CD4-positive, alpha-beta T cell treated with Interleukin-10 for 1 hour (primary cell): Measurements from ENCODE around the gene RFXAP.
"Not testable (repeated sequence)": the region's sequence is repeated elsewhere in the genome, so short reads cannot be mapped to it uniquely, and the experiment has no call there.

Experiments
- DNase-seq: peaks from one replicate; pipeline ENCODE4 v3.0.0-alpha.2; 2020

RFXAP gene, protein sequence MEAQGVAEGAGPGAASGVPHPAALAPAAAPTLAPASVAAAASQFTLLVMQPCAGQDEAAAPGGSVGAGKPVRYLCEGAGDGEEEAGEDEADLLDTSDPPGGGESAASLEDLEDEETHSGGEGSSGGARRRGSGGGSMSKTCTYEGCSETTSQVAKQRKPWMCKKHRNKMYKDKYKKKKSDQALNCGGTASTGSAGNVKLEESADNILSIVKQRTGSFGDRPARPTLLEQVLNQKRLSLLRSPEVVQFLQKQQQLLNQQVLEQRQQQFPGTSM

DNA sequence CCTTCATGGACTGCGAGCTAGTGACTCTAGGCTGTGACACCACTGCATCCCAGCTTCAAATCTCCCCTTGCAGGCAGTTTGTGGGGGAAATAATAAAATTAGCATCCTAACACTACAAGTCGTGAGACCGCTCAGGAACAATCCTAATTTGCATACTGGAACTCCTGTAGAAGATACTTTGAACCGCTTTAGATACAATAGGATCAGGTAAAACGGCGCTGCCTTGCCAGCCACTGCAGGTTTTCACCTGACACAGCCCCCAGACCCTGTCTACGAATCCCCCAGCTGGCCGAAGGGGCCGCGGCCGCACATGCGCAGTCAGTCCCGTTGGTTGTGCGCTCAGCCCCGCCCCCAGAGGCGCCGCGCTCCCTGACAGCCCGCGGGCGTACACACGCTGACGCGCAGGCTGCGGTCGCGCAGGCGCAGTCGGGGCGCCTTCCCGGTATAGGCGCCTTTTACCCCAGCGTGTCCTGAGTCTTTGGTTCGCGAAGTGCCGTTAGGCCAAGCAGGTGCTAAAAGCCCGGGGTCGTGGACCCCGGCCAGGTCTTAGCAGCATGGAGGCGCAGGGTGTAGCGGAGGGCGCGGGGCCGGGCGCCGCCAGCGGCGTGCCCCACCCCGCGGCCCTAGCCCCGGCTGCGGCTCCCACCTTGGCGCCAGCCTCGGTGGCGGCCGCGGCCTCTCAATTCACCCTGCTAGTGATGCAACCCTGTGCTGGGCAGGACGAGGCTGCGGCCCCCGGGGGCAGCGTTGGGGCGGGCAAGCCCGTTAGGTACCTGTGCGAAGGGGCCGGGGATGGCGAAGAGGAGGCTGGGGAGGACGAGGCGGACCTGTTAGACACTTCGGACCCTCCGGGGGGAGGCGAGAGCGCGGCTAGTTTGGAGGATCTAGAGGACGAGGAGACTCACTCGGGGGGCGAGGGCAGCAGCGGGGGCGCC lies at the start of gene RFXAP:
Gene RFXAP, plus strand, starts transcription at position 419 of the 935 bp plus-strand sequence. Its CDS starts 136 bp downstream, at position 555.
- peak; percentile 91 for DNase-seq

DNA sequence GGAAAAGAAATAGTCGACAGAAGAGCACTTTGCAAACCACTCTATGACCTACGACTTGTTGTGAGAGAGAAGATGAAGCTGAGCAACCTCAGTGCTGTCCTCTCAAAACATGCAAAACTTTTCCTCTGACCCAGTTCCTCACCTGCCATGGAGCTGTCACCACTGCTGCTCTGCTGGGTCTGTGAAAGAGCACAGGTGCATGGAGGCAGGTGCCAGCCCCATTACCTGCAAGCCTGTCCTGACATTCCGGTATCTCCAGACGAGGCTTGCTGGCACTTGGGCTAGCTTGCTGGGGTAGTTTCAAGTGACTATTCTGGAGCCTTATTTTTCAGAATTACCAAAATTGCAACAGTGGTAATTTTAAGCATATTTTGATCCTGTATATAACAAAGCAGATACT lies 49.5 kb upstream of the RFXAP start:
- DNase-seq: no peak

DNA sequence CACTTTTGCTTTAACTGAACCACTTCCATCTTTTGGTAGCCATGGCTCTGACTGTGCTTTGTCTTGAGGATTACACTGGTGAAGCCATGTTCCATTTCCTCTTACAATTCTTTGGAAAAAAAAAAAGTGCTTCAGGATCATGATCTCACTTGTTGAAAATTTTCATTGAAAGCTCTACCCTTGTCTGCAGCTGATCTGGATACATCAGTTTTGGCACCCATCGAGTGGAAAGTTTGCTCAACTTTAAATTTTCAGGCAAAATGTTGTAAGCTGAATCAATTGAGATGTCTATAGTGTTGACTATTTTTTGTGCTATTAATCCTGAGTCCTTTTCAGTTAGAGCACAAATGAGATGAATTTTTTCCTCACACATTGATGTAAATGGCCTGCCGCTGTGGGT lies 48.3 kb upstream of the RFXAP start:
- DNase-seq: no peak

DNA sequence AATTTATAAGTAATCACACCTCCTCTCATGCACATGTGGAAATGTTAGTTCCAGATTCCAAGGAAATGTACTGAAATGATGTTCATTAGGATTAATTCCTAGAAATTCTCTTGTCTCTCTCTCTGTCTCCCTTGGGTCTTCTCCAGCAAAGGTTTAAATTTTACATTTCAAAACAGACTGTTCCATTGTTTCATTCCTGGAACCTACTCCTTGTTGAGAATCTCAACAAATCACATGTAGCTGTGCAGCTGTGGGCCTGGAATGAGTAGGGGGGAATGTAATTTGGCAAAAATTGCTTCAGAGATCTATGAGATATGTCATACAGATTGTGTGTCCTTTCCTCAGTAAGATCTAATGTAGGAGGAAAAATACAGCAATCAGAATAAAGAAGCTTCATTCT lies 46.2 kb upstream of the RFXAP start:
- DNase-seq: no peak

DNA sequence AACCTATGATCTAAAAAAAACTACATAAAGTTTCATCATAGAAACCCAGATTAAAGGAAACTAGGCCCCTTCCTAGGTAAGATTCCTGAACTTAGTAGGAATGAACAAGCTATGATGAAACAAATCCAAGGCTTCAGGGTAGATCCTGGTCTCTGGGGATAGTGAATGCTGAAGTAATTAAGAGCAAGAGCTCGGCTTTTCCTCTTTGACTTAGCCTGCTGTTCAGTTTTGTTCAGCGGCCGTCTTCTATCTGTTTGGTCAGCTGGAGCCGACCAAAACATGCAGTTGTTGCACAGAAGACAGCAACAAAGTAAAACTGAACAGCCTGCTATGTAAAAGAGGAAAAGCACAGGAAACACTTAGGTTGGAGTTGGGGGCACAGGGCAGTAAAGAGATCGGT lies 44.1 kb upstream of the RFXAP start:
- no peak for DNase-seq

DNA sequence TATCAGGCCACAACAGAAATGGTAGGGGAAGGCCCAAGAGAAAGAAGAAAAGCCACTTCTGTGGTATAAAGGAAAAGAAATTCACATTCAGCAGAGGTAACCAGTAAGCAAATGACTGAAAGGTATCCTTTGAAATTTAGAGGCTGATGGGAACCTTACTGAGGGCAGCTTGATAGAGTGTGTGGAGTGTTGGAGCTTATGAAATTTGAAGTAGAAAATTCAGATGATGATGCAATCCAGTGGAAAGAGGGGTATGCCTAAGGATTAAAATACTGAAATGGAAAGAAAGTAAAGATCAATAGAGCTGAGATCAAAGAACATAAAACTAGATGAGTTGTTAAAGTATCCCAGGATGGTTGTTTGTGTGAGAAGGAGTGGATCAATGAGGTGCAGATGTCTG lies 42.8 kb upstream of the RFXAP start:
- no peak for DNase-seq

DNA sequence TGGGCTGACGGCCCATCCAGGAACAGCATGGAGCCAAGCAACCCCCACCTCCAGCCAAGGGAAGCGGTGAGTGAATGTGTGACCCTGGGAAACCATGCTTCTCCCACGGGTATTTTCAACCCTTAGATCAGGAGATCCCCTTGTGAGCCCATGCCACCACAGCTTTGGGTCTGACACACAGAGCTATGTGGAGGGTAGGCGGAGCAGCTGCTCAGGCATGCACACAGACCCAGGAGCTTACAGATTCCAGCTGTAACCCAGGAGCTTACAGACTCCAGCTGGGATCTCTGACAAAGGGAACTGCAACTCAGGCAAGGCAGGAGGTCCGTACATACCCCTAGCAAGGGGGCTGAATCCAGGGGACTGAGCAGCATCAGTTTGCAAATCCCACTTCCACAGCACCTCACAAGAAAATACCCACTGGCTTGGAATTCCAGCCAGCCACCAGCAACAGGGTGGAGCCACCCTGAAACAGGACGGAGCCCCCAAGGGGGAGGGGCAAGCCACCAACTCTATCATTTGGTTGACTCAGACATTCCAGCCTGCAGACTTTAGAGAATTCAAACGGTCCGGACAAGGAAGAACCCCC lies 40.8 kb upstream of the RFXAP start:
- no peak for DNase-seq

DNA sequence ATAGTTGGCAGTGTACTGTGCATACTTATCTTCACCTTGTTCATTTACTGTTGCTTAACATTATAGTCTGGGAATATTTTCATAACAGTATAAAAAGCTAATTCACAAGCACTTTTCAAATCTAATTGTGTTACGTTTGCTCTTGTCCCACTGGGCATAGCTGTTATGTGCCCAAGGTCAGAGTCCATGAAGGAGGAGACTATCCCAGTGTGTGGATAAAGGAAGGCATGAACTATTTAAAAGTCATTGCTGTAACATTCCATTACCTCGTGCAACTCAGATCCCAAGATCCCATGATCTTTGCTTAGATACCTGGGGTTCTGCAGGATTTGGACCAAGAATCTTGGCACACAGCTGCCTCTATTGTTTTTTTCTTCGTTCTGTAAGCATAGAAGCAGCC lies 35.1 kb upstream of the RFXAP start:
- no peak for DNase-seq

DNA sequence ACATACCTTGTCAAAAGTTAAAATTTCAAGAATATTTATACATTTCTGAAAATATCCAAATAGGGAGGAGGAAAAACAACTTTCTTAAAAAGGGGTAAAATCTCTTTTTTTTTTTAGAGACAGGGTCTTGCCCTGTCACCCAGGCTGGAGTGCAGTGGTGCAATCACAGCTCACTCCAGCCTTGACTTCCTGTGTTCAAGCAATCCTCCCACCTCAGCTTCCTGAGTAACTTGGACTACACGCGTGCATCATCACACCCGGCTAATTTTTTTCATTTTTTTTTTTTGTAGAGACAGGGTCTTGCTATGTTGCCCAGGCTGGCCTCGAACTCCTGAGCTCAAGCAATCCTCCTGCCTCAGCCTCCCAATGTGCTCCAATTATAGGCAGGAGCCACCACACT lies 32.8 kb upstream of the RFXAP start:
- DNase-seq: not testable (repeated sequence)

DNA sequence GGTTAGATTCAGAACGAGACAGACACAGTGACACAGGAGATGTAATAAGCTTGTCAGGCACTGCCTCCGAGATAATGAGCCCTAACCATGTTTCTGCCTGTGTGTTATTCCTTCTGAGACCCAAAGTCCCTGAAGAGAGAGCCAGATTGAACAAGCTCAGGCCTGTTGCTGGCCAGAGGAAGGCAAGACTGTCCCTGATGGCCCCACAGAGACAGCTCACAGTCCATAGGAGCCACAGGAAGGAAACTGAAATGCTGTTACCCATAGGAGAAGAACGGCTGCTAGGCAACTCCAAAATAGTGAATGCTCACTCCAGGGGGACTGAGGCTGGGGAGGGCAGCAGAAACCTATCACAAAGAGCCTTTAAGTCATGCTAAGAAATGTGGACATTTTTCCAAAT lies 31.8 kb upstream of the RFXAP start:
- no peak for DNase-seq

DNA sequence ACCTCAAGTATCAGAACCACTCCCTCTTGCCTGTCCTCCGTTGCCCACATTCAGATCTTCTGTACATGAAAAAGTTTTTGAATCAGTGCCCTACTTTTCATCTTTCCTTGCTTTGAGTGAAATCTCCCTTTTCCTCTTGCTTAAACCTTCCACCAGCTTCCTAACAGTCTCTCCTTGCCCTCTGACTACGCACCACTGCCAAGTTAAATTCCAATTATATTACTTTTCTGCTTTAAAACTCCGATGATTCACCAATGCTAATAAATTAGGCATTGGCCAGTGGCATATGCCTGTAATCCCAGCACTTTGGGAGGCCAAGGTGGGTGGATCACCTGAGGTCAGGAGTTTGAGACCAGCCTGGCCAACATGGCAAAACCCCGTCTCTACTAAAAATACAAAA lies 30.7 kb upstream of the RFXAP start:
- no peak for DNase-seq

DNA sequence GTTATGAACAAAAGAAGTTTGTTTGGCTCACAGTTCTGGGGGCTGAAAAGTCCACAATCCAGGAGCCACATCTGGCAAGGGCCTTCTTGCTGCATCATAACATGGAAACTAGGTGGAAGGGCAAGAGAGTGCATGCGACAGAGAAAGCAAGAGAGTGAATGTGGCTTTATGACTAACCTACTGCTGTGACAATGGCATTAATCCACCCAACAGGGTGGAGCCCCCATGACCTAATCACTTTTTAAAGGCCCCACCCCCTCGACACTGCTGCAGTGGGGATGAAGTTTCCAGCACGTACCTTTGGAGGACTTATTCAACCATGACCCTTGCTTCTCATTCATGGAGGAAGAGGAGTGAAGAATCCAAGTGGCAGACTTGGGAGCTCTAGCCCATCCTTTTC lies 30.0 kb upstream of the RFXAP start:
- DNase-seq: no peak

DNA sequence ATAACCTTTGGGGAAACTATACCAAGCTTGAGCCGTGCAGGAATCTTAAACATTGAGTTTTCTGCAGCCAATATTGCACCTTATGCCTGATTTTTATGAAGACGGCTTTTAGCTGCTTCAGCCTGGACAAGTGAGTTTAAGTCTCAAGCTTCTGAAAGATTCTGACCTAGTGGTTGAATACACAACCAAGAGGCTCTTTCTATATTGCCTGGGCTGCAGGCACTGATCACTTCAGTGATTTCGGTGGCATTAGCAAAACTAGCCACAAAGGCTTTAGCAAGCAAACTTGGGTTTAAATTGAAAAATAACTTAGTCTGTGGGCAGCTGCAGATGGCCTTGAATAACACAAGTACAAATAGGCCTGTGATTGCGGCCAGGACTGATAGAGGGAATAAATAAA lies 29.3 kb upstream of the RFXAP start:
- DNase-seq: no peak

DNA sequence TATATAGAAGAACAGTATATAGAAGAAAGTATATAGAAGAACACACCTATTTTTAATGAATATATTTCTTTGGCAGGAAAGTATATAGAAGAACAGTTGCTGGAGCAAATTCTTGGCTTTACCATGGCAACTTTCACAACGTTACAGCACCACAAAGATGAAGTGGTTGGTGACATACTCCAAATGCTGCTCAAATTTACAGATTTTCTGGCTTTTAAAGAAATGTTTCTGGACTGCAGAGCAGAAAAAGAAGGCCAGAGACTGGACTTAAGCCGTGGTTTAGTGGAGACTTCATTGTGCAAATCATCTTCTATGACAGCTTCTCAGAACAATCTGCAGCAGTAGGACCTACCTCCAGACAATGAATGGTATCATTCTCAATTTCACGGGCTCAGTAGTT lies 24.3 kb upstream of the RFXAP start:
- no peak for DNase-seq

DNA sequence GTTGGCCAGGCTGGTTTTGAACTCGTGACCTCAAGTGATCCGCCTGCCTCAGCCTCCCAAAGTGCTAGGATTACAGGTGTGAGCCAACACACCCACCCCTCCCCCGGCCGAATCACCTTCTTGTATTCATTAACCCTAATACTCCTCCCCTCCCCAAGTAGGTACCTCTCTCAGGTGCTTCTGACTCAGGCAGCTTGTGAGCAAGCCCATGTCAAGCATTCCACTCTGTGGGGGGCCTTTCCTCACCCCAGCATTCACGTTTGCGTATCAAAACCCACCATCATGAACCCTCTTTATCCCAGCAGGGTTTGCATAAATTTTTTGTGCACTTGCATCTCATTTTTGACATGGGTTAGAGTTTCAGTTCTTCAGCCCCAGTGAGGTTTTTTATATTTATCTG lies 23.6 kb upstream of the RFXAP start:
- DNase-seq: no peak

DNA sequence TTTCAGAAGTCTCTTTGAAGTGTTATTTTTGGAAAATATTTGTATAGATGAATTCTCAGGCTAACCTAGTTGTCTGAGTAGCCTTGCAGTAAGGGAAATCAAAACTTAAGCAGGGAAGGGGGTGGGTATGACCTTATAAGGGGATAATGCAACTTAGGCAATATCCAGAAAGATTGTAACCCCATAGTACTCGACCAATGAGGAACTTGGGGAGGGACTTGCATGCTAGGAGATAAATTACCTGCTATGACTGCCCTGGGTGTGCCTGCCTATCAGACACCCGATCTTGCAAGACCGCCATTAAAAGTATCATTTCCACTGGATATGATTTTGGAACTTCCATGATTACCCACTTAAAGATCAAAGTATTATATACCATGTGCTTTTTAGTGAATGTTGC lies 23.0 kb upstream of the RFXAP start:
- DNase-seq: no peak

DNA sequence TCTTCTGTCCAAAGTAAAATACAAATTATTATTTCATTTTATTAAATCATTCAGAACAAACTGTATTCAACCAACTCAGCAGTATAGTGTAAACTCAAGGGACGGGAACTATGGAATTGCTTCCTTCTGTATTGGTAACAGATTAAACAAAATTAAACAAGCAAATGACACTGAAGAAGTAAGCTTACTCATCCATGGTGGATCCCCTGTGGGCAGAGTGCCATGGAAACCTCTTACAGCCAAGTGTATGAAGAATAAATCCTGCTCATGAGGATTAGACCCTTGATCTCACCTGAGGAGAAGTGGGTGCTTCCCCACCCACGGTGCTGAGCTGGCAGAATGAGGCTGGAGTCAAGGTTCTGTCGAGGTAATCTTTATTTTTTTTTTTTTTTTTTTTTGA lies 18.0 kb upstream of the RFXAP start:
- DNase-seq: no peak

DNA sequence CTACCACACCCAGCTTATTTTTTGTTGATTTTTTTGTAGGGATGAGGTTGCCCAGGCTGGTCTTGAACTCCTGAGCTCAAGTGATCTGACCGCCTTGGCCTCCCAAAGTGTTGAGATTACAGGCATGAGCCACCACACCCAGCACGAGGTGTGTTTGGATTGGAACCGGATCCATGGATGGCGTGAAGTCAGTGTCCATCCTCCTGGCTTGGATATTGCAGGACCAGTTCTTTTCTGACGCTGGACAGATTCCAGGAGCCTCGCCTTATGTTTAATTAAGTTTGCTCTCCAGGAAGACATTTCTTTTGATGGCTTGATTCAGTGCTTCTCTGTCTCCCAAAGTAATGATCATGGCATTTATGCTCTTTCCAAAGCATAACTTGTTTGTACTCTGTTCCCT lies 14.4 kb upstream of the RFXAP start:
- no peak for DNase-seq

DNA sequence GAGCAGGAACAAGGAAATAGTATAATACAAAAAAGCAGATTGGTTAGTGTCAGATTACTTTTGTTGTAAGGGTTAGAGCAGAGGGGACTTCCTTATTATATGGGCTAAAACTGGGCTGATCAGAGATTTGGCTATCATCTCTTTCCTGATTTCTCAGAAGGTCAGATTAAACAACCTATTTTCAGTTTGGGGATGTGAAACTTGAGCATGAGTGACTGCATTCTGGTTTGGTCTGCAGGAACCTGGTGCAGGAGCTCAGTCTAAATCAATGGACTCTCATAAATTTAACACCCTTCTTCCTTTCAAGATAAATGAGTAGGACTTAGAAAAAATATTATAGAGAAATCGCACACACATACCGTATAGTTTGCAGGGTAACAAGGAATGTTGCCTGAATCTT lies 12.9 kb upstream of the RFXAP start:
- no peak for DNase-seq

DNA sequence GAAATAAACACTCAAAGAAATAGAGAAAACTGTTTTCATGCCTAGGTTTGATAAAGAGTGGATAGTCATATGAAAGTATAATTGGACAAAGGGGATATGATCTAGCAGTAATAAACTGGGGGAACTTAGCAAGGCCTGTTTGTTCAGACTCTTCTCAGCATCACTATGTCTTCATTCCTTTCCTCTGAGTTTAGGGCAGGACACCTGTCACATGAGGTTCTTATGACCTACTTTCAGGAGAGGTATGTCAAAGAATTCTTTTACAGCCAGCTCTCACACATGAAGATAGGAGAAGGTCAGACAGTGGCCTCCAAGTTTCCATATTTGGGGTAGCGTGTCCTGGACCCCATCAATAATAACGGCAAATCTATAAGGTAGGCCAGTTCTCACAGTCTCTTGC lies 11.4 kb upstream of the RFXAP start:
- DNase-seq: no peak

DNA sequence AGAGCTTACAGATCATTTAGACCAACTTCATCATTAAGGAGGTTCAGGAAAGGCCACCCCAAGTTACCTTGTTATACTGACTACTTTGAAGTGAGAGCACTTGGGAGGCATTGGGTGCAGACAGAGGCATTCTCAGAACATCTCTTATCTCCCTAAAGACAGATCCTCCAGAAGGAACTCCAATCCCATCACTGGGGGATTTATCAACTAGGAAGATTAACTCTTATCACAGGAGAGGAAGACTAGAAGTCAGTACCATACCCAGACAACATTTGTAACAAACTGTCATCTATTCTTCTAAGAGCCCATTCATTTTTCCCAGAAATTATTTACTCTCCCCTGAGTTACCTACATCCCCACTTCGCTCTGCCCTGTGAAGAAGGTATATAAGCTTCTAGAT lies 5.8 kb upstream of the RFXAP start:
- no peak for DNase-seq

DNA sequence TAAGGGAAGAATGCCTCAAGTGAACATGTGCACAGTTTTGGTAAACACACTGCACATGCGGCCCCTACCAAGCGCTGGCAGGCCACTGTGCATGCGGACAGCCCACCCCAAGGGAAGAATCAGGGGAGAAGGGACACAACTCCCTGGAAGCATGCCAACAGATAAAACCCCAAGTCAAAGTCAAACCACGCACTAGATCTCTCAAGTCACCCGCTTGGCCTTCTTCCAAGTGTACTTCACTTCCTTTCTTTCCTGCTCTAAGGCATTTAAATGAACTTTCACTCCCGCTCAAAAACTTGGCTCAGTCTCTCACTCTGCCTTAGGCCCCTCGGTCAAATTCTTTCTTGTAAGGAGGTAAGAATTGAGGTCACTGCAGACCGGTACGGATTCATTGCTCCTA lies 4.6 kb upstream of the RFXAP start:
- DNase-seq: no peak

DNA sequence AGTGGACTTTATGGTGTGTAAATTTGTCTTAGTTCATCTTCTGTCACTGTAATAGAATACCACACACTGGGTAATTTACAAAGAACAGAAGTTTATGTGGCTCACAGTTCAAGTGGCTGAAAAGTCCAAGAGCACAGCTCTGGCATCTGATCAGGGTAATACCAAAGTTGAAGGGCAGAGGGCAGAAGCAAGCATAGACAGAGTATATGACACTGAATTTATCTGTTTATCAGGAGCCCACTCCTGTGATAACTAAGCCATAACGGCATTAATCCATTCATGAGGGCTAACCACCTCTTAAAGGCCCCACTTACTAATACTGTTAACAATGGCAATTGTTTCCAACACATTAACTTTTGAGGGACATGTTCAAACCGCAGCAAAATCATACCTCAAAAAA lies 4.0 kb upstream of the RFXAP start:
- DNase-seq: peak; percentile 28
